Transverse colon (tissue), 4 donors: ENCODE results near the gene PLIN3. TPM values are rescaled to one million over a fixed set of nuclear protein-coding genes. Genes with fewer than 3 reads are reported as not detected.
"Not testable (repeated sequence)": the region's sequence is repeated elsewhere in the genome, so short reads cannot be mapped to it uniquely, and the experiment has no call there.

Source experiments
- DNase-seq: peaks from one replicate; pipeline ENCODE4 v3.0.0-alpha.2; 2019
- H3K27ac ChIP-seq, 4 donors: fragments of 200-600 bp; sonication (generic); 2 replicates each; pipeline ENCODE4 v1.5.1; 2016 to 2018; ENCODE audit warnings: inconsistent platforms in 4 of 4
- H3K27me3 ChIP-seq: fragments of 200-600 bp; sonication (generic); 2 replicates; pipeline ENCODE4 v1.5.1; 2017; ENCODE audit warnings: inconsistent platforms
- H3K36me3 ChIP-seq, 4 donors: fragments of 200-600 bp; sonication (generic); 2 replicates each; pipeline ENCODE4 v1.5.1; 2017 to 2019; ENCODE audit warnings: inconsistent platforms in 4 of 4
- H3K4me1 ChIP-seq, 4 donors: fragments of 200-600 bp; sonication (generic); 2 replicates each; pipeline ENCODE4 v1.5.1; 2017 to 2020; ENCODE audit warnings: inconsistent platforms in 4 of 4
- H3K4me3 ChIP-seq, 4 donors: fragments of 200-600 bp; sonication (generic); 1 replicate in 1 of 4; 2 replicates in 3 of 4; pipeline versions ENCODE4 v1.5.1 to v1.6.1; 2017 to 2019; ENCODE audit warnings: inconsistent platforms in 4 of 4
- H3K9me3 ChIP-seq, 2 donors: fragments of 200-600 bp; sonication (generic); 2 replicates each; pipeline ENCODE4 v1.5.1; 2017 to 2019; ENCODE audit warnings: inconsistent platforms in 2 of 2
- CTCF ChIP-seq, 5 experiments: fragments of 200-600 bp in 3 of 5; fragments of 450-650 bp in 2 of 5; sonication (generic) in 3 of 5; IDR thresholded peaks; 1 replicate in 2 of 5; 2 replicates in 3 of 5; pipeline ENCODE4 v1.5.1; 2016 to 2017; ENCODE audit warnings: antibody characterized with exemption in 5 of 5, inconsistent platforms in 3 of 5, mild to moderate bottlenecking in 2 of 5, moderate library complexity in 1 of 5
- EP300 ChIP-seq: sonication (generic); formaldehyde crosslinking; IDR thresholded peaks from one replicate; pipeline ENCODE4 v1.6.1; 2017; ENCODE audit warnings: antibody characterized with exemption, low read depth
- POLR2A ChIP-seq: fragments of 450-650 bp; IDR thresholded peaks from one replicate; pipeline ENCODE4 v1.6.1; 2016; ENCODE audit warnings: antibody characterized with exemption, mild to moderate bottlenecking, moderate library complexity
- POLR2AphosphoS5 ChIP-seq, 3 donors: sonication (generic); formaldehyde crosslinking; IDR thresholded peaks; one replicate each; pipeline ENCODE4 v1.6.1; 2016; ENCODE audit warnings: antibody characterized with exemption in 3 of 3
- WGBS, 2 donors: methylation state at CpG; one replicate each; pipeline ENCODE4 v1.1.5; 2018; ENCODE audit warnings: low coverage in 1 of 2; 5-methylcytosine and 5-hydroxymethylcytosine counted together
- in situ Hi-C, 4 donors: fragments of 200-750 bp; cut with MboI; loops; one replicate each; pipeline versions ENCODE4 v1.15.0 to v1.15.1; 2017; ENCODE audit warnings: low sequenced_read_pairs in 3 of 4, low pct_ligation_motif_present in 1 of 4, low pct_unique_long_range_greater_than_20kb in 1 of 4
- intact Hi-C: fragments of 100-400 bp; cut with DNase I; formaldehyde crosslinking; loops from one replicate; pipeline ENCODE4 v1.15.1; 2023; ENCODE audit warnings: low total_unique reads
- total RNA-seq, 4 donors: library from RNA; depleted of rRNA; stranded (reverse); fragments of >200 nt; gene quantifications; one replicate each; pipeline ENCODE4 v1.1.0, GENCODE V29; 2016

The PLIN3 gene
- total RNA-seq, 4 donors from 2014 or later = 27.5 to 85.5 (median 77.1) TPM

- no peak for TF ChIP-seq CTCF (IDR thresholded peaks at IDR 0.05)
- no peak for TF ChIP-seq POLR2A
- no peak for TF ChIP-seq EP300
- intact Hi-C loops (no loop called here), in situ Hi-C loops (loop anchor here in 1 of 4 donors (25.0 kb wide), 1 partner anchor 89 kb away; the partner anchor contains the start of genes ARRDC5 and UHRF1)
- Histone ChIP-seq H3K27ac (no peak overlapping the region), H3K4me1 (peaks cover 0 to 11% (median 5%) of the 10 kb centered on the region in 4 donors), H3K4me3 (no peak overlapping the region), H3K36me3 (no peaks in the 10 kb centered on the region), H3K27me3 (no peaks in the 10 kb centered on the region), H3K9me3 (no peaks in the 10 kb centered on the region)
- WGBS, 2 donors = 45 to 80% methylated on average over 2 to 6 of the region's 6 CpGs
- no peak for DNase-seq
Measured at GRCh38 chr19:4823577-4823976, 43.9 kb downstream of the PLIN3 start.

GRCh38 chr19:4822354-4822753 is 45.1 kb downstream of the PLIN3 start:
- intact Hi-C loops, H3K27ac ChIP-seq, H3K9me3 ChIP-seq, DNase-seq, H3K4me3 ChIP-seq, H3K4me1 ChIP-seq, H3K36me3 ChIP-seq, H3K27me3 ChIP-seq: not testable (repeated sequence)
- in situ Hi-C loops = loop anchor here in 1 of 4 donors (25.0 kb wide), 1 partner anchor 90 kb away; the partner anchor contains the start of genes ARRDC5 and UHRF1
- WGBS, 2 donors = 99 to 100% methylated on average over 3 to 7 of the region's 7 CpGs

- intact Hi-C loops = no loop called here
- Histone ChIP-seq H3K4me1 (peaks cover 0 to under 1% (median 0%) of the 10 kb centered on the region in 4 donors), H3K27me3 (no peaks in the 10 kb centered on the region), H3K27ac (no peak overlapping the region), H3K9me3 (no peaks in the 10 kb centered on the region), H3K4me3 (no peak overlapping the region), H3K36me3 (no peaks in the 10 kb centered on the region)
- TF ChIP-seq POLR2AphosphoS5 (IDR thresholded peaks at IDR 0.05) (no peak), CTCF (IDR thresholded peaks at IDR 0.05) (no peak), EP300 (no peak), POLR2A (no peak)
- in situ Hi-C loops = loop anchor here in 1 of 4 donors (25.0 kb wide), 1 partner anchor 91 kb away; the partner anchor contains the start of genes ARRDC5 and UHRF1
- WGBS, 2 donors = 69 to 98% methylated on average over 4 of the region's 4 CpGs
- no peak for DNase-seq
Measured at GRCh38 chr19:4821265-4821664, 46.2 kb downstream of the PLIN3 start.

GRCh38 chr19:4817467-4818277 is 49.8 kb downstream of the PLIN3 start:
- no peak for DNase-seq
- TF ChIP-seq POLR2A = no peak
- TF ChIP-seq CTCF (IDR thresholded peaks at IDR 0.05) = no peak
- no peak for TF ChIP-seq EP300
- TF ChIP-seq POLR2AphosphoS5 (IDR thresholded peaks at IDR 0.05) = no peak
- H3K27me3 ChIP-seq = no peaks in the 10 kb centered on the region
- no peak overlapping the region for H3K4me3 ChIP-seq
- H3K9me3 ChIP-seq = no peaks in the 10 kb centered on the region
- no peaks in the 10 kb centered on the region for H3K36me3 ChIP-seq
- H3K4me1 ChIP-seq = peaks cover 0 to 17% (median 6%) of the 10 kb centered on the region in 4 donors
- intact Hi-C loops = no loop called here
- no peak overlapping the region for H3K27ac ChIP-seq
- in situ Hi-C loops = loop anchor here in 1 of 4 donors (25.0 kb wide), 1 partner anchor 95 kb away; the partner anchor contains the start of genes ARRDC5 and UHRF1
- WGBS, 2 donors = 89% methylated on average over 10 of the region's 32 CpGs; no CpG with 5 or more reads in 1 of the 2 donors
